ENCODE results near the gene C12orf60. TPM values are rescaled to one million over a fixed set of nuclear protein-coding genes. Genes with fewer than 3 reads are reported as not detected.
A peak's percentile ranks its signal among the peaks of the same experiment; 100 is the strongest.

The C12orf60 gene
- total and polyA plus RNA-seq, 2 of the 8 experiments (the other 6 are each of a cell fraction or from before 2014, with no cell fraction given), result 1.2 to 1.5 TPM

- TF ChIP-seq ATF3 (IDR thresholded peaks at IDR 0.05; ENCODE audit: insufficient read depth, low read depth, low read length) (no peak), RNF2 (IDR thresholded peaks at IDR 0.05; ENCODE audit: borderline replicate concordance, low read depth, low read length, missing control alignments, poor library complexity, severe bottlenecking) (no peak), HDAC6 (IDR thresholded peaks at IDR 0.05; ENCODE audit: low read depth, low read length) (no peak), BACH1 (IDR thresholded peaks at IDR 0.05; ENCODE audit: low read length) (peak; percentile 56), EZH2 (IDR thresholded peaks at IDR 0.05; ENCODE audit: low read depth, low read length, severe bottlenecking) (no peak), YY1 (IDR thresholded peaks at IDR 0.05; ENCODE audit: low read depth, low read length) (no peak), TBP (IDR thresholded peaks at IDR 0.05; ENCODE audit: low read depth, low read length) (peak; percentile 98), SAP30 (IDR thresholded peaks at IDR 0.05; ENCODE audit: insufficient read depth, insufficient replicate concordance, low read length) (peak; percentile 90), MAX (IDR thresholded peaks at IDR 0.05) (no peak), KDM4A (IDR thresholded peaks at IDR 0.05; ENCODE audit: low read depth, low read length, severe bottlenecking) (no peak), CEBPB (IDR thresholded peaks at IDR 0.05; ENCODE audit: low read depth, low read length) (no peak), MAFK (IDR thresholded peaks at IDR 0.05; ENCODE audit: low read depth, low read length) (peak; percentile 91), SP1 (IDR thresholded peaks at IDR 0.05; ENCODE audit: low read depth, low read length) (peak; percentile 93), KDM1A (IDR thresholded peaks at IDR 0.05; ENCODE audit: borderline replicate concordance, low read length) (no peak), GTF2F1 (IDR thresholded peaks at IDR 0.05; ENCODE audit: borderline replicate concordance, low read depth, low read length) (peak; percentile 98), JUND (IDR thresholded peaks at IDR 0.05; ENCODE audit: low read length) (no peak), RFX5 (IDR thresholded peaks at IDR 0.05; ENCODE audit: borderline replicate concordance, low read depth, low read length) (no peak), TAF1 (IDR thresholded peaks at IDR 0.05; ENCODE audit: low read depth, low read length) (peak; percentile 99), RBBP5 (IDR thresholded peaks at IDR 0.05; ENCODE audit: borderline replicate concordance, low read depth, low read length) (peak; percentile 46; the same call in 1 of the 2 replicates), SIX5 (IDR thresholded peaks at IDR 0.05; ENCODE audit: low read depth, low read length) (no peak), SIN3A (conservative IDR thresholded peaks at IDR 0.05 in 1 of 2, IDR thresholded peaks at IDR 0.05 in 1 of 2; ENCODE audit: low read depth in 1 of 2, low read length in 2 of 2) (peak; percentile 88 to 95; a peak in 3 of 4 replicates), GABPA (IDR thresholded peaks at IDR 0.05; ENCODE audit: borderline replicate concordance, insufficient read depth, low read length) (no peak)
Observed at GRCh38 chr12:14770496-14771461, 32.7 kb upstream of the C12orf60 start (continued).

Data from H1 (cell line).